ENCODE results near the gene RNF150. TPM values are rescaled to one million over a fixed set of nuclear protein-coding genes. Genes with fewer than 3 reads are reported as not detected.

RNF150 gene
- total RNA-seq, 1 donor from 2014 or later = 5.8 TPM

DNA sequence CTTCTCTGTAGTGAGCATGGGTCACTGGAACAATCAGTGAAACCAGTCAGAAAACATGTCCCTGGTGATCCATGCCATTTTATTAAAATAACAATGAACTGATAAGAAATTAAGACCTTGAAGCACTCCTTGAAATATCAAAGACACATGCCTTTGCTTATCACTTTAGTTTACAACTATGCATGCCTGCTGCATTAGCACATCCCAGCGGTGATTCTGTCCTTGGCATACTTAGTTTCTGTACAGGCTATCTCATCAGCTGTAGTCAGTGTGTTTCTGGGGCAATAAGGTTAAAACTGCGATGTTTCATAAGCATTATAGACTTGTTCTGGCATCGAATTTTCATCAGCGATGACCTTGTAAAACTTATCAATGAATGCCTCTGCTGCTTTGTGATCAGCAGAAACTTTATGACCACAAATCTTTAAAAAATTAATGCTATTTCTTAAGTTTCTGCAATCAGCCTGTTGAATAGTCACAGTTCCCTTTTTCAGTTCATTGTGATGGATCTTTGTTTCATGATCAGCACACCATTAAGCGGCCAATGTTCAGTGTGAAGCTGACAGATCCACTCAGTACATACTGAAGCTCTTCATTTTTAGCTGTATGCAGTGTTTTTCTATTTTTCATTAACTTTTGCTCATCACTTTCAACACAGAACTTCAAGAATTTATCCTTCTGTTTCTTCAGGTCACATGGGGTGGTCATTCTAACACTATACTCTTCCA is 150.5 kb downstream of the RNF150 start:
- Mint-ChIP-seq H3K4me1 (ENCODE audit: unreplicated experiment) (no peaks in the 10 kb centered on the region), H3K36me3 (ENCODE audit: low read depth, unreplicated experiment) (no peaks in the 10 kb centered on the region), H3K27ac (ENCODE audit: unreplicated experiment) (no peak overlapping the region), H3K4me3 (ENCODE audit: unreplicated experiment) (no peak overlapping the region), H3K9me3 (ENCODE audit: unreplicated experiment) (no peaks in the 10 kb centered on the region), H3K27me3 (ENCODE audit: unreplicated experiment) (no peaks in the 10 kb centered on the region)
- DNase-seq (ENCODE audit: low spot score) = no peak
- TF ChIP-seq, protein P1, sequence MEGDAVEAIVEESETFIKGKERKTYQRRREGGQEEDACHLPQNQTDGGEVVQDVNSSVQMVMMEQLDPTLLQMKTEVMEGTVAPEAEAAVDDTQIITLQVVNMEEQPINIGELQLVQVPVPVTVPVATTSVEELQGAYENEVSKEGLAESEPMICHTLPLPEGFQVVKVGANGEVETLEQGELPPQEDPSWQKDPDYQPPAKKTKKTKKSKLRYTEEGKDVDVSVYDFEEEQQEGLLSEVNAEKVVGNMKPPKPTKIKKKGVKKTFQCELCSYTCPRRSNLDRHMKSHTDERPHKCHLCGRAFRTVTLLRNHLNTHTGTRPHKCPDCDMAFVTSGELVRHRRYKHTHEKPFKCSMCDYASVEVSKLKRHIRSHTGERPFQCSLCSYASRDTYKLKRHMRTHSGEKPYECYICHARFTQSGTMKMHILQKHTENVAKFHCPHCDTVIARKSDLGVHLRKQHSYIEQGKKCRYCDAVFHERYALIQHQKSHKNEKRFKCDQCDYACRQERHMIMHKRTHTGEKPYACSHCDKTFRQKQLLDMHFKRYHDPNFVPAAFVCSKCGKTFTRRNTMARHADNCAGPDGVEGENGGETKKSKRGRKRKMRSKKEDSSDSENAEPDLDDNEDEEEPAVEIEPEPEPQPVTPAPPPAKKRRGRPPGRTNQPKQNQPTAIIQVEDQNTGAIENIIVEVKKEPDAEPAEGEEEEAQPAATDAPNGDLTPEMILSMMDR (IDR thresholded peaks at IDR 0.05; ENCODE audit: unreplicated experiment) = no peak

DNA sequence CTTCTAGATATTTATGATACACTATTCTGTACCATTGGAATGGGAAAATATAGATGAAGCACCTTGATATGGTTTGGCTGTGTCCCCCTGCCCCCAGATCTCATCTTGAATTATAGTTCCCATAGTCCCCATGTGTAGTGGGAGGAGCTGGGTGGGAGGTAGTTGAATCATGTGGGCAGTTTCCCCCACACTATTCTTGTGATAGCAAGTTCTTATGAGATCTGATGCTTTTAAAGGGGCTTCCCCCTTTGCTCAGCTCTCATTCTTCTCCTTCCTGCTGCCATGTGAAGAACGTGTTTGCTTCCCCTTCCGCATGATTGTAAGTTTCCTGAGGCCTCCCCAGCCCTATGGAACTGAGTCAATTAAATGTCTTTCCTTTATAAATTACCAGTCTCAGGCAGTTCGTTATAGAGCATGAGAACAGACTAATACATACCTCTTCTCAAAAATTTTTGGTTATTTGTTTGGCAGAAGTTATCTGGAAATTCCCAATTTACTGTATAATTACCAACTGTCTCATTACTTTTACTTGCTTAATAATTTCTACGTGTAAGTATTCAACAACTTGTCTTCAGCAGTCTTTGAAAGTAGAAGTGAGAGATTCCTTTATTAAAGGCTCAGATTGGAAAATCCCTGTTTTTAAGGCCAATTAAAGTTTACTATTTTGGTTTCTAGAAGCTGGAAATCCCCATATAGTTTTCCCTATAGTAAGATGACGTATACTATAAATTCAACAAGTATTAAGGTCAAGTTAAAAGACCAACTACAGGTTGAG is 152.7 kb downstream of the RNF150 start:
- no peak for DNase-seq (ENCODE audit: low spot score)
- Mint-ChIP-seq H3K4me1 (ENCODE audit: unreplicated experiment) (no peaks in the 10 kb centered on the region), H3K27me3 (ENCODE audit: unreplicated experiment) (no peaks in the 10 kb centered on the region), H3K36me3 (ENCODE audit: low read depth, unreplicated experiment) (no peaks in the 10 kb centered on the region), H3K9me3 (ENCODE audit: unreplicated experiment) (no peaks in the 10 kb centered on the region), H3K4me3 (ENCODE audit: unreplicated experiment) (no peak overlapping the region), H3K27ac (ENCODE audit: unreplicated experiment) (no peak overlapping the region)
- TF ChIP-seq, protein P1 (IDR thresholded peaks at IDR 0.05; ENCODE audit: unreplicated experiment) = no peak

DNA sequence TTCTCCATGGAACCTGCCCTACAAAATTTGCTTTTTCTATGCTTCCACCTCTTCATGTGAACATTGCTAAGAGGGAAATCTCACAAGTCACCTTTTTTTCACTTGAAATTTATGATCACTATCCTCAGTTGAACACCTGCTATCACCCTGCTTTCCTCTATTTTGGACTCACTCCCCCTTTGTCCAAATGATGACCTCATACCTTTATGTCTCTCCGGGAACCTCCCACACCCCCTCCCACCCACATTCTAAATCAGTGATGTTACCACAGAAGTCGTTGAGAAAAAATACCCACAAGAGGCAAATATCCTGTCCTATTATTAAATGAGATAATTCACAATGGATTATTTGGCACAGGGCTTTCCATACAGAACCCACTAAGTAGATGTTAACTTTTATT is 156.5 kb downstream of the RNF150 start:
- TF ChIP-seq, protein P1 (IDR thresholded peaks at IDR 0.05; ENCODE audit: unreplicated experiment) = no peak
- no peaks in the 10 kb centered on the region for H3K9me3 Mint-ChIP-seq (ENCODE audit: unreplicated experiment)
- peaks cover 1% of the 10 kb centered on the region for H3K27me3 Mint-ChIP-seq (ENCODE audit: unreplicated experiment)
- no peak for DNase-seq (ENCODE audit: low spot score)
- H3K4me1 Mint-ChIP-seq (ENCODE audit: unreplicated experiment) = no peaks in the 10 kb centered on the region
- no peaks in the 10 kb centered on the region for H3K36me3 Mint-ChIP-seq (ENCODE audit: low read depth, unreplicated experiment)
- H3K27ac Mint-ChIP-seq (ENCODE audit: unreplicated experiment) = no peak overlapping the region
- no peak overlapping the region for H3K4me3 Mint-ChIP-seq (ENCODE audit: unreplicated experiment)

DNA sequence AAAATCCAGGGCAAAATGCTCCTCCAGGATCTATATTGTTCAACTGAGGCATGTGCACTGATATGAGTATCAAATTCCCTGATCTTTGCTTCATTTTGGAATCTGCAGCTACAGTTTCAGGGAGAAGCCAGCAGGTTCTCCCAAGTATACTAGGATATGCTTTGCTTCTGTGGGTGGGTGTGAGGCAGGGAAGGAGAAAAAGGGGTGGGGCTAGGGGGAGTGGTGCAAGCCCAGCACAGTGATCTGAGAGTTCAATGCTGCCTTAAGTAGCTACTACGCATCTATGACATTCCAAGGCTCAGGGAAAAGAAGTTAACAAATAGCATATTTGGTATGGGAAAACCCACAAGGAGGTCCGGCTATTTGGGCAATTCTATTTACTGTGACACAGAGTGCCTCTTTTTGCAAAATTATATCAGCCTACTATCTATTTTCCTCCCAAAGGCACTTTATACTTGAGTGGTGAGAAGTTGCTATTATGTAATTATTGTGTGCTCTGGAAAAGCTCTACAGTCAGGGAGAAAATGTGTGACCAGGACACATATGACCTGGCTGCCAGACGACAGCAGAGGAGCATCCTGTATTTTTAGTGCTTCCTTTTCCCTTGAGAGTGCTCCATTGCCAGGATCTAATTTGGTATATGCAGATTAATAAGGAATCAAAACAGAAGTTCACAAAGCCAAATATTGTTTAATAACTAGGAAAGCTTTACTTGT is 162.0 kb downstream of the RNF150 start:
- H3K4me1 Mint-ChIP-seq (ENCODE audit: unreplicated experiment) = peaks cover 5% of the 10 kb centered on the region
- no peaks in the 10 kb centered on the region for H3K9me3 Mint-ChIP-seq (ENCODE audit: unreplicated experiment)
- no peak for DNase-seq (ENCODE audit: low spot score)
- TF ChIP-seq, protein P1 (IDR thresholded peaks at IDR 0.05; ENCODE audit: unreplicated experiment) = no peak
- peaks cover 1% of the 10 kb centered on the region for H3K27me3 Mint-ChIP-seq (ENCODE audit: unreplicated experiment)
- no peak overlapping the region for H3K27ac Mint-ChIP-seq (ENCODE audit: unreplicated experiment)
- no peak overlapping the region for H3K4me3 Mint-ChIP-seq (ENCODE audit: unreplicated experiment)
- no peaks in the 10 kb centered on the region for H3K36me3 Mint-ChIP-seq (ENCODE audit: low read depth, unreplicated experiment)
